Measurements from ENCODE around the gene CHD9.

- no peak for TF ChIP-seq POLR2A (IDR thresholded peaks at IDR 0.05)
- TF ChIP-seq CTCF (IDR thresholded peaks at IDR 0.05): no peak
- no peak for TF ChIP-seq POLR2AphosphoS5 (IDR thresholded peaks at IDR 0.05)
Measured at GRCh38 chr16:53100889-53101288, 46.1 kb downstream of the CHD9 start.

Data from sigmoid colon (tissue), 4 donors.